ENCODE data around the gene RAD17. TPM values are rescaled to one million over a fixed set of nuclear protein-coding genes. Genes with fewer than 3 reads are reported as not detected.
"Not testable (repeated sequence)": the region's sequence is repeated elsewhere in the genome, so short reads cannot be mapped to it uniquely, and the experiment has no call there.

RAD17 gene
- total and polyA plus RNA-seq, 2 experiments from 2014 or later = 15.8 to 21.7 TPM

DNA sequence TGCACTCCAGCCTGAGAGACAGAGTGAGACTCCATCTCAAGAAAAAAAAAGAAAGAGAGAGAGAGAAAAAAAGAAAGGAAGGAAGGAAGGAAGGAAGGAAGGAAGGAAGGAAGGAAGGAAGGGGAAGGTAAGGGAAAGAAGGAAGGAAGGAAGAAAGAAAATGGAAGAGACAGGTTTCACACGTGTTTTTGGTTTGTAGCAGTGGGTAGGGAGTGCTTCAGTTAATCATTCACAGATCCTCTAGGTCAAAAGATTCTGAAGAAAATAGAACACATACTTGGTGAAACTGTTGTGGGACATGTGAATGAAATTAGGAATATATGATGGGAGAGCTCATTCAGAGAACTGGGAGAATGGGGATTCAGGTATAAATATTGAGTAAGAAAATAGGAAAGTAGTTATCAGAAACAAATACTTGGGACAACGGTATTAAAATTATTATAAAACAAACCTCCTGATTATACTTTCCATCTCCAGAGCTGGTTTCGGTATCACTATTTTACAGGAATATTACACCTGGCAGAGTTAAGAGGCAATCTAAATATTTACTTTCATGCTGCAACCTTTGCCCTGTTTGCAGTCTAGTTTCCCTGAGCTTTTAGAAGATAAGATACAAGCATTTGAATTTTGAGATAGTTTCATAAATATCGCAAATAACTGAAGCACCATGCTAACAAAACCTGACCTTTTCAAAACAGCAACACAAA lies 82.5 kb downstream of the RAD17 start:
- no peaks in the 10 kb centered on the region for H4K20me1 ChIP-seq (ENCODE audit: insufficient read depth)
- H3K9me3 ChIP-seq (ENCODE audit: low read depth) = no peaks in the 10 kb centered on the region
- no peak overlapping the region for H3K4me2 ChIP-seq (ENCODE audit: unreplicated experiment)
- H3K36me3 ChIP-seq (ENCODE audit: low read depth) = no peaks in the 10 kb centered on the region
- H3K27me3 ChIP-seq (replicated peaks; ENCODE audit: insufficient read depth) = no peaks in the 10 kb centered on the region
- in situ Hi-C loops (cut with MboI) = no loop called here
- H3F3A ChIP-seq (ENCODE audit: insufficient read depth) = peaks cover 9% of the 10 kb centered on the region
- no peak overlapping the region for H3K27ac ChIP-seq
- no peak for DNase-seq
- no peaks in the 10 kb centered on the region for H3K79me2 ChIP-seq (ENCODE audit: insufficient read depth)
- H3K9ac ChIP-seq = no peak overlapping the region
- H2AFZ ChIP-seq = no peak overlapping the region
- no peak overlapping the region for H3K4me3 ChIP-seq
- H3K9me2 ChIP-seq (ENCODE audit: insufficient read depth) = no peaks in the 10 kb centered on the region
- no peak for TF ChIP-seq EZH2phosphoT487 (IDR thresholded peaks at IDR 0.05; ENCODE audit: insufficient read depth, low read depth)
- TF ChIP-seq EZH2 (IDR thresholded peaks at IDR 0.05; ENCODE audit: insufficient read depth, poor library complexity, severe bottlenecking) = no peak
- WGBS, 2 experiments (ENCODE audit: low coverage in 1 of 2, low lambda C conversion rate in 2 of 2, missing lambda C conversion rate in 2 of 2) = 76 to 79% methylated on average over 4 of the region's 4 CpGs
- peaks cover 9% of the 10 kb centered on the region for H3K4me1 ChIP-seq (ENCODE audit: insufficient read depth)

DNA sequence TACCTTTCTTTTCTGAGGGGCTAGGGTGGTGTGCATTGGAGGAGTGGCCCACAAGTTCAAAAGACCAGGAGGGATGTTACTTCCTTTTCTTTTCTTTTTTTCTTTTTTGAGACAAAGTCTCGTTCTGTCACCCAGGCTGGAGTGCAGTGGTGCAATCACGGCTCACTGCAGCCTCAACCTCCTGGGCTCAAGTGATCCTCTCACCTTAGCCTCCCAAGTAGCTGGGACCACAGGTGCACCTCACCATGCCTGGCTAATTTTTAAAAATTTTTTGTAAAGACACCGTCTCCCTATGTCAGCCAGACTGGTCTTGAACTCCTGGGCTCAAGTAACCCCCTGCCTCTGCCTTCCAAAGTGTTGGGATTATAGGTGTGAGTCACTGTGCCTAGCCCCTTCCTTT lies 83.9 kb downstream of the RAD17 start:
- H3K27ac ChIP-seq; H3K9ac ChIP-seq; H2AFZ ChIP-seq; DNase-seq; H3K9me2 ChIP-seq (ENCODE audit: insufficient read depth); H3K4me1 ChIP-seq (ENCODE audit: insufficient read depth); H3K4me2 ChIP-seq (ENCODE audit: unreplicated experiment); H3F3A ChIP-seq (ENCODE audit: insufficient read depth); H3K79me2 ChIP-seq (ENCODE audit: insufficient read depth); H3K36me3 ChIP-seq (ENCODE audit: low read depth); H3K4me3 ChIP-seq; H3K27me3 ChIP-seq (replicated peaks; ENCODE audit: insufficient read depth); H4K20me1 ChIP-seq (ENCODE audit: insufficient read depth); in situ Hi-C loops (cut with MboI); H3K9me3 ChIP-seq (ENCODE audit: low read depth): not testable (repeated sequence)
- WGBS, 2 experiments (ENCODE audit: low coverage in 1 of 2, low lambda C conversion rate in 2 of 2, missing lambda C conversion rate in 2 of 2) = 86 to 88% methylated on average over 3 of the region's 3 CpGs

DNA sequence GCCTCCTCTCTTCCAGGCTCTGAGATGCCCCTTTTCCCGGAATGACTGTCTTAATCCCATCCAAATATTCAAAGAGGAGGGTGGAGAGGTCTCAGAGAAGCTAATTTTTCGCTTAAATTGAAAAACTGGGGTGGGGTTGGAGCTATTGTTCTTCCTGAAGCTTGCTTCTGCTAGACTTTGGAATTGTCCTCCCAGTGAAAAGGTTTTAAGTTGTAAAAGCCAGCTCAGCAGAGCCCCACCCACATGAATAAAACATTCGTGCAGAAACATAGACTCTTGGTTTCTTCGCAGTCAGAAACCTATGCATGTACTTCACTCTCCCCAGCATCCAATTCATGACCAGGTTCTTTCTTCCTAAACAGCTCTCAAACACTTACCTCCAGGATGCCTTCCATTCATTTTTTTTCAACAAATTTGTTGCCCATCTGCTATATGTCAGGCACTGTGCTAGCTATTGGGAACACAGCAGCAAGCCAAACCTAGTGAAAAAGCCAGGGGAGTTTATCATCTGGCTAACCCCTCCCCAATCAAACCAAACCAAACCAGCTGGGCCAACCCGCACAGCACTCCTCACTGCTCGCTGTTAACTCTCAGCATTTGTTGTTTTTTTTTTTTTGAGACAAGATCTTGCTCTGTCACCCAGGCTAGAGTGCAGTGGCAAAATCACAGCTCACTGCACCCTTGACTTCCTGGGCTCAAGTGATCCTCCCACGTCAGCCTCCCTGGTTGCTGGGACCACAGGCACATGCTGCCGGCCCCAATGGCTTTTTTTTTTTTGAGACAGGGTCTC lies 85.0 kb downstream of the RAD17 start:
- H2AFZ ChIP-seq = no peak overlapping the region
- H3K4me2 ChIP-seq (ENCODE audit: unreplicated experiment) = no peak overlapping the region
- in situ Hi-C loops (cut with MboI) = no loop called here
- DNase-seq = no peak
- no peaks in the 10 kb centered on the region for H3K36me3 ChIP-seq (ENCODE audit: low read depth)
- peaks cover 8% of the 10 kb centered on the region for H3K4me1 ChIP-seq (ENCODE audit: insufficient read depth)
- no peaks in the 10 kb centered on the region for H3K27me3 ChIP-seq (replicated peaks; ENCODE audit: insufficient read depth)
- no peak overlapping the region for H3K4me3 ChIP-seq
- WGBS, 2 experiments (ENCODE audit: low coverage in 1 of 2, low lambda C conversion rate in 2 of 2, missing lambda C conversion rate in 2 of 2) = 42 to 45% methylated on average over 8 of the region's 8 CpGs
- H3K9me3 ChIP-seq (ENCODE audit: low read depth) = no peaks in the 10 kb centered on the region
- no peaks in the 10 kb centered on the region for H3K79me2 ChIP-seq (ENCODE audit: insufficient read depth)
- H3K9ac ChIP-seq = no peak overlapping the region
- H3K9me2 ChIP-seq (ENCODE audit: insufficient read depth) = no peaks in the 10 kb centered on the region
- peaks cover 9% of the 10 kb centered on the region for H3F3A ChIP-seq (ENCODE audit: insufficient read depth)
- H4K20me1 ChIP-seq (ENCODE audit: insufficient read depth) = no peaks in the 10 kb centered on the region
- TF ChIP-seq EZH2phosphoT487 (IDR thresholded peaks at IDR 0.05; ENCODE audit: insufficient read depth, low read depth) (no peak), EZH2 (IDR thresholded peaks at IDR 0.05; ENCODE audit: insufficient read depth, poor library complexity, severe bottlenecking) (no peak)
- no peak overlapping the region for H3K27ac ChIP-seq

DNA sequence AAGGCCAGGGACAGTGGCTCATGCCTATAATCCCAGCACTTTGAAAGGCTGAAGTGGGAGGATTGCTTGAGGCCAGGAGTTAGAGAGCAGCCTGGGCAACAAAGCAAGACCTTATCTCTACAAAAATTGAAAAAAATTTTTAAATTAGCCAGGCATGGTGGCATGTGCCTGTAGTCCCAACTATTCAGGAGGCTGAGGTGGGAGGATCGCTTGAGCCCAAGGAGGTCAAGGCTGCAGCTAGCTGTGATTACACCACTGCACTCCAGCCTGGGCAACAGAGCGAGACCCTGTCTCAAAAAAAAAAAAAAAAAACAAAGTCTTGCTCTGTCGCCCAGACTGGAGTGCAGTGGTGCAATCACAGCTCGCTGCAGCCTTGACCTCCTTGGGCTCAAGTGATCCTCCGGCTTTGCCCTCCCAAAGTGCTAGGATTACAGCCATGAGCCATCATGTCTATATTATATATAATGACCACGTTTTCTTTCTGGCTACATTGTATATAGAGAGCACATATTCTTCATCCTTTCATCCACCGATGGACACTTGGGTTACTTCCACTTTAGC lies 85.9 kb downstream of the RAD17 start:
- 67 to 79% methylated on average over 7 of the region's 7 CpGs for WGBS, 2 experiments (ENCODE audit: low coverage in 1 of 2, low lambda C conversion rate in 2 of 2, missing lambda C conversion rate in 2 of 2)
- H3K27ac ChIP-seq; H3K79me2 ChIP-seq (ENCODE audit: insufficient read depth); H3K9ac ChIP-seq; H3K4me2 ChIP-seq (ENCODE audit: unreplicated experiment); DNase-seq; H3K4me1 ChIP-seq (ENCODE audit: insufficient read depth); in situ Hi-C loops (cut with MboI); H3K4me3 ChIP-seq; H2AFZ ChIP-seq; H3K27me3 ChIP-seq (replicated peaks; ENCODE audit: insufficient read depth); H4K20me1 ChIP-seq (ENCODE audit: insufficient read depth); H3K36me3 ChIP-seq (ENCODE audit: low read depth); H3F3A ChIP-seq (ENCODE audit: insufficient read depth); H3K9me3 ChIP-seq (ENCODE audit: low read depth); H3K9me2 ChIP-seq (ENCODE audit: insufficient read depth): not testable (repeated sequence)

All from GM23248 (cell line).